HG03342 (cell line): Measurements from ENCODE around the gene C1orf167.

Experiments
- ATAC-seq: cut with Tn5 transposase; IDR thresholded peaks from one replicate; pipeline ENCODE4 v1.9.1; 2021; ENCODE audit warnings: mild to moderate bottlenecking, moderate library complexity; ENCODE audit not compliant: unreplicated experiment

The C1orf167 gene

DNA sequence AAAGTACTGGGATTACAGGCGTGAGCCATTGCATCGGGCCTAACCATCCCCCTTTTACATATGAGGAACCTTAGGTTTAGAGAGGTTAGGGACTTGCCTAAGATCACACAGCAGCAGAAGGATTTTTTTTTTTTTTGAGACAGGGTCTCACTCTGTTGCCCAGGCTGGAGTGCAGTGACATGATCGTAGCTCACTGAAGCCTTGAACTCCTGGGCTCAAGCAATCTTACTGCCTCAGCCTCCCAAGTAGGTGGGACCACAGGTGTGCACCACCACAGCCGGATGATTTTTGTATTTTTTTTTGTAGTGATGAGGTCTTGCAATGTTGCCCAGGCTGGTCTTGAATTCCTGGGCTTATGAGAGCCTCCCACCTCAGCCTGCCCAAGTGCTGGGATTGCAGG is 2.2 kb upstream of the C1orf167 start:
- no peak for ATAC-seq

DNA sequence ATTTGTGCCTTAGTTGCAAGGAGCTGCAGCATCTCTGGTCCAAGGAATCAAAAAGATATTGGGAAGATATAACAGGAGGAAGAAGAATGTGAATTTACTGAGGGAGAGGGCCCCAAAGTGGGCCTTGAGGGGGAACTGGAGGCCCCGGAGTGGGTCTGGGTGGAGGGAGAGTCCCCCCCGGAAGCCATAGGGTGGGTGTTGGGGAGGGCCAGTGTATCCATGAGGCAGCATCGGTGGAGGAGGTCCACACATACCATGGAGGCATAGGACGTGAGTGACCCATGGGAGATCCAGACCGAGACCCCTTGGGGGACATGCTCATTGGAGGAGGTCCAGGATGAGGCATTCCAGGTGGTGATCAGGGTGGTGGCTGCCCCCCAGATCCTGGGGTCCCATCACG is 708 bp upstream of the C1orf167 start:
- ATAC-seq: no peak

DNA sequence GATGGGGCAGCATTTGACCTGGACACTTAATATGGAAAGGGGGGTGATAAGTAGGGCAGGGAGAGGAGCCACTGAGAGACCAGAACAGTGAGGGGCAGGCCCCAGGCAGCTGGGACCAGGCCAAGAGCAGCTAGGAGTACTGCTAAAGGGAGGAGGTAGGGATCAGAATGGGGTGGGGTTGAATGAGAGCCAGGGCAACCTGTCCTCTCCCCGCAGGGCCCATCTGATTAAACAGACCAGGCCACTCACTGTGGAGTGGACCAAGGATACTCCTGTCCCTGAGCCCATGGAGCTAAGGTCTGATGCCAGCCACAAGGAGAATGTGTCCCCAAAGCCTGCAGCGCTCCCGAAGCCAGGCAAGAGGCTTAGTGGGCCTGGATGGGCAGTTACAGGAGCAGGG is 2.1 kb downstream of the C1orf167 start:
- no peak for ATAC-seq

DNA sequence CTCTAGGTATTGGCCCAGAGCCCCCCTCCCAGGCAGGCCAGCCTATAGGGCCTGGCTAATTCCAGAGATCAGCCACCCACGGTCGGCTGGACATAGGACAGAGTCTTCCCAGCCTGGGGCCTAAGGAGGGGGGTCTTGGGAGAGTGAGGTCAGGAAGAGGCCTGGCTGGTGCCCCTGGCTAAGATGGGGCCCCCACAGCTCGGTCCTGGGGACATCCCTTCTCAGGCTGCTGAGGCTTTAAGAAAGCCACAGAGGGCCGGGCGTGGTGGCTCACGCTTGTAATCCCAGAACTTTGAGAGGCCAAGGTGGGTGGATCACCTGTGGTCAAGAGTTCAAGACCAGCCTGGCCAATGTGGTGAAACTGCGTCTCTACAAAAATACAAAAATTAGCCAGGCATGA is 2.5 kb downstream of the C1orf167 start:
- ATAC-seq: no peak

DNA sequence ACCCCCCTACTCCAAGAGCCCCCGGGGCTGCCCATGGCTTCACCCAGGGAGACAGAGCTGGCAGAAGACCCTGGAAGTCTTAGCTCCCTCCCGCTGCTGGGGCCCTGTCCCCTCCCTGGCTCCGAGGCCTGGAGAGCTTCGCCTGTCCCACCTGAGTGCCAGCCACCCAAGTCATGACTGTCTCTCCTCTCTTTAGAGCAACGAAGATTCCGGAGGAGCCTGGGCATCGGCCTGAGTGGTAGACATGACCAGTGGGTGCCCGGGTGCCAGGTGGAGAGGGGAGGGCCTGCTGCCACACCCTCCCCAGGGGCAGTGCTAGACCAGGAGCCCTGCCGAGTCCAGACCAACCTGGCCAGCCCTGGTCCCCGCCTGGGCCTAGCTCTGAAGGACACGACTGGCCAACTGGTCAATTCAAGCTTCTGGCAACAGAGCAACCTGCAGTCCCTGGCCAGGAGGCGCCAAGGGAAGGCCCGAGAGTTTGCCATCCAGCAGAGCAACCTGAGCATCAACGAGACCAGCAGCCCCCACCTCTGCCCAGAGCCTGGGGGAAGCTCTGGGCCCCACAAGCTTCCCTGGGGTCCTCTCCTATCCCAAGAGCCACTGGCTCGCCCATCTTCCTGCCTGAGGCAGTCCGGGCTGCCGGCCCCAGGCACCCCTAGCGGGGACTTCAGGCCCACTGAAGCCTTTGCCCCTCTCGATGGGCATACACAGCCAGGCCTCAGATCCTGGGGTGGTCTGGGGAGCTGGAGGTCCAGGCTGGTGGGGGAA is 3.9 kb downstream of the C1orf167 start:
- ATAC-seq: no peak

DNA sequence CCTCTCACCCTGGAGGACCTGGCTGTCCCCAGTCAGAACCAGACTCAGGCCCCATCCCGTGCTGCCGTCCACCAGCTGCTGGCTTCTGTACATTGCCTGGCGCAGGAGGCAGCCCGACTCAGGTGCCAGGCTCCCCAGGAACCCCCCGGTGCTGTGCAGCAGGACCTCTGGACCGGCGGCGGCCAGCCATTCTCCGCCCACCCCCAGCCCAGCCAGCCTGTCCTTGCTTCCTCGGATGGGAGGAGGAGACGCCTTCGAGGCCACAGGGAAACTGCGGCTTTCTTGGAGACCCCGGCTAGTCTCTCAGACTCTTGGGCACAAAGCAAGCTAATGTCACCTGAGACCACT is 4.4 kb downstream of the C1orf167 start:
- ATAC-seq: no peak

DNA sequence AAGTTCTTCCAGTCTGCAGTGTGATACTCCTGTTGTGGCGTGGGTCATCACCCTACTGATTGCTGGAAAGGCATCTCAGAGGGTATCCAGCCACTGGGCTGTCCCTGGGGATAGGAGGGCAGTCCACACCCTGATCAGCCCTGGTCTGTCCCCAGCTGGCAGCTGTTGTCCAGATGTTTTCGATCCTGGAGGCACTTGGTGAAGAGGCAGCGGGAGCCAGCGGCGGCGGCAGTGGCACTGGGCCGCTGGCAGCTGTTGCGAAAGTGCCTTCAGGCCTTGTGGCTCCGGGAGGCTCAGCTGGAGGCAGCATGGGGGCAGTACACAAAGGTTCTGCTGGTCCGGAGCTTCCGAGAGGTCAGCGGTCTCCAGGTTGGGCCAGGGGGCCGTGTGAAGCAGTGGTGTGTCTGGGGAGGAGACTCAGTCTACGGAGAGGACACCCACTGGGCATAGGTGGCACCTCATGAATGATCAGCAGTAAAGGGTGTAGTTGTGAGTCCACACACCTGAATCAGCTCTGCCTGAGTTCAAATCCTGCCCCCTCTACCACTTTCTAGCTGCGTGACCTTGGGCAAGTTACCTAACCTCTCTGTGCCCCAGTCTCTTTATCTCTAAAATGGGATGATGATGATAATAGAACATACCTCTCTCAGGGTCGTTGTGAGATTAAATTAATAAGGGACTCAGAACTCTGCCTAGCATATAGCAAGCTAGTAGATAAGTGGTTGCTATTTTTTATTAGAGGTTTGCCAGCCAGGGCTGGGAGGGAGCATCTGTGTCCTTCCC is 6.1 kb downstream of the C1orf167 start:
- no peak for ATAC-seq

DNA sequence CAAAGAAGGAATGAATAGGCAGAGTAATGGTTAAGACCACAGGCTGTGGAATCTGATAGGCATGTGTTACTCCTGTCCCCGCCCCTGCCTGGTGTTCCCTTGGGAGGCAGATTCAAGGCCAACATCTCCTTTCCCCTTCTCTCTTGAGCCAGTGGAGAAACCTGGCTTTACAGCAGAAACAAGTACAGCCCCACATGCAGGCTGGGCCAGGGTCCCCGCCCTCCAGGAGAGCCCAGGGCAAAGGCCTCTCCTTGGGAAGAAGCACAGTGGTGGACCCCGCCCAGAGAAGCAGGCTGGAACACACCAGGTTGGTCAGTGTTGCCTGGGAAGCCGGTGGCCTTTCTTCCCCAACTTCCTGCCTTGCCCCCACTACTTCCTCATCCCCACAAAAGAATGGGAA is 6.8 kb downstream of the C1orf167 start:
- ATAC-seq: no peak

DNA sequence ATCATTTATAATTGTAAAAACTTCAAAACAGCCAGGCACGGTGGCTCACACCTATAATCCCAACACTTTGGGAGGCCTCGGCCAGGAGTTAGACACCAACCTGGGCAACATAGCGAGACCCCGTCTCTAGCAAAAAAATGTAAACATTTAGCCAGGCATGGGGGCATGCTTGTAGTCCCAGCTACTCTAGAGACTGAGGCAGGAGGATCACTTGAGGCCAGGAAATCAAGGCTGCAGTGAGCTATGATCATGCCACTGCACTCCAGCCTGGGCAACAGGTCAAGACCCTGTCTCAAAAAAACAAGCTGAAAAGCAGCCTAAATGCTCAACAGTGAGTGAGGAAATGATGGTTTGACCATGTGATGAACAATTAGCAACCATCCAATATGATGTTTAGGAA is 7.3 kb downstream of the C1orf167 start:
- no peak for ATAC-seq

DNA sequence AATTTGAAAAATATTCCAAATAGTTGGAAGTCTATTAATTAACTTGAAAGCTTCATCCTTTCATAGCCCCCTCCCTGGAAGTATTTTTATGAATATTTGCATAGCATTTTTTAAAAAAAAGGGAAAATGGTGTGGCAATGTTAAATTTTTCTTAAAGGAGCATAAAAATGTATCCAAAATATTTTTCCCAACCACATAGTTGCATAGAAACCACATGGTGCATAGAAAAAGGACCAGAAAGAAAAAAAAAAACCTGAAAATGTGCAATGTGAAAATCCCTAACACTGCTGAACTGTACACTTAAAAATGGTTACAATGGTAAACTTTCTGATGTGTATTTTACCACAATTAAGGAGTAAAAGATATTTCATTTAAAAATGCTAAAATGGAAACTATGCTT is 8.0 kb downstream of the C1orf167 start:
- ATAC-seq: no peak

DNA sequence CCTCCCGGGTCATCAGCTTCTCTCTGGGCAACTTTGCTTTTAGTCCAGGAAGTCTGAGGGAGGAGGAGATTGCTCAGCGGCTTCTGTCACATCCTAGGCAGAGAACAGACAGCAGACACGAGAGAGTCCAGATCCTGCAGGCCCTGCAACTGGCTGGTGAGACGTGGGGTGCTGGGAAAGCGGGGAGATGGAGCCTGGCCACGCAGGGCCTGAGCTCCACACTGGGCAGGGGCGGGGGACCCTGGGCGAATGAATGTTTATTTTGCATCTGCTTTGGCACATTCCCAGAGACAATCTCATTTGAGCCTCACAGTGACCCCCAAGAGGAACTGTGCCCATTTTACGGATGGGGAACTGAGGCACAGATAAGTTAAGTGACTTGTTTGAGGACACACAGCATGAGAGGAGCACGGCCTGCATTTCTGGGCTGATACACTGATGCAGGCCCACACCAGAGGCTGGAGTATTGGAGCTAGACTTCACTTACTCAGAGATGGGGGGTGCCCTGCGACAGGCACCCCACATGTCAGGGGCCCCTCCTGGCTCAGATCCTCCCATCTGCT is 9.6 kb downstream of the C1orf167 start:
- ATAC-seq: no peak

DNA sequence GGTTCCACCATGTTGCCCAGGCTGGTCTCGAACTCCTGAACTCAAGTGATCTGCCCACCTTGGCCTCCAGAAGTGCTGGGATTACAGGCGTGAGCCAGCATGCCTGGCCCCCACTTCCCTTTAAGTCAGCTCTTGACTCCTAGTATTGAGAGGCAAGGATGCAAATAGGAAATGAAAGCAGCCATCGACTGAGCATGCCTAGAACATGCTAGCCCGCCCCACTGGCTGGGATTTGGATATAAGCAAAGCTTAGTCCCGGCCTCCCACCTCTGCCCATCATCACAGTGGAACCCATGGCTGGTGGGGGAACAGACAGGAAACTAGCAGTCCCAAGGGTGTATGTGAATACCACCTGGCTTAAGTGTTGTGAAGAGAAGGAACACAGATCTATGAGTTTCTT is 10.5 kb downstream of the C1orf167 start:
- no peak for ATAC-seq

DNA sequence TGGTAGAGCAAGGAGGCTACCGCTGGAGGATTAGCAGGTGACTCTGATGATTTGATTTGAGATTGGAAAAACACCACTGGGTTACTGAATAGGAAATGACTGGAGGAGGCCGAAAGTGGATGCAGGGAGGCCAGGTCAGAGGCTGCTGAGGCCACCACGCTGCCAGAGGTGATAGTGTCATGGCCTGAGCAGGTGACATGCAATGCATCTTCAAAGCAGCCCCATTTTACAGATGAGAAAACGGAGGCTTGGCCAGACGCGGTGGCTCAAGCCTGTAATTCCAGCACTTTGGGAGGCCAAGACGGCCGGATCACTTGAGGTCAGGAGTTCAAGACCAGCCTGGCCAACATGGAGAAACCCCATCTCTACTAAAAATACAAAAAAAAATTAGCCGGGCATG is 12.8 kb downstream of the C1orf167 start:
- ATAC-seq: no peak

DNA sequence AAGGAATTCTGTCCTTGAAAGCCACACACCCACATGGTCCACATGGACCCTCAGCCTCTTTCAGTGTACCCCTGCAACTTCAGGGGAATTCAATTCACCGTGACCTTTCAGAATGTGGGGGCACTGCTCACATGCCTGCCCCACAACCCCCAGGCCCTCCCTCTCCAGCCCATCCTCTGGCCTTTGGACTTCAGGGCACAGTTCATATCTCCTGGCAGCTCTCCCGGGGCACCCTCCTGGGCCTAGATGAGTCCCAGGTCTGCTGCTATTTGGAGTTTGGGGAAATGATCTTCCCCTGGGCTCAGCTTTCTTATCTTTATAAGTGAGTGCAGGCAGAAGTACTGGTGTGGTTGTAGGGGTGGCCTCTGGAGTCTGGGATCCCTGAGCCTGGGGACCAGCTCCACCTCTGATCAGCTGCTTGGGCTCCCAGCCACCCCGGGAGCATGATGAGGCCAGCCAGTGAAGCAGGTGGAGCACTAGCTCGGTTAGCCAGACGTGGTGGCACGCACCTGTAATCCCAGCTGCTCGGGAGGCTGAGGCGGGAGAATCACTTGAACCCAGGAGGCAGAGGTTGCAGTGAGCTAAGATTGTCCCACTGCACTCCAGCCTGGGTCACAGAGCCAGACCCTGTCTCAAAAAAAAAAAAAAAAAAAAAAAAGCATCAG is 15.8 kb downstream of the C1orf167 start:
- ATAC-seq: no peak

DNA sequence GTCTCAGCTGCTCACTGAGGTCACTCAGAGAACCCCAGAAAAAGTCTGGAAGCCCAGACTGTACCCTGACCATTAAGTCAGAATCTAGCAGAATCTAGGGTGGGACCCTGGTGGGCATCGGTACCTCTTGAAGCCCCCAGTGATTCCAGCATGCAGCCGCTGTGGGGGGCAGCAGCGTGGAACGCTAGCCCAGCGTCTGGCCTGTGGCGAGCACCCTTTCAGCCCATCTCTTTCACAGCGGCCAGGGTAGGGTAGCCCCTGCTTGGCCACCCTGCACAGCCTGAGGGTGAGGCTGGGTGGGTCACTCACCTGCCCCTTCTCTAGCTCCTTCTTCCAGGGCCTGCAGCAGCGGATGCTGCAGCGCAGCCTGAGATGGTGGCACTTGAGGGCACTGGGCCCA is 16.3 kb downstream of the C1orf167 start:
- no peak for ATAC-seq

DNA sequence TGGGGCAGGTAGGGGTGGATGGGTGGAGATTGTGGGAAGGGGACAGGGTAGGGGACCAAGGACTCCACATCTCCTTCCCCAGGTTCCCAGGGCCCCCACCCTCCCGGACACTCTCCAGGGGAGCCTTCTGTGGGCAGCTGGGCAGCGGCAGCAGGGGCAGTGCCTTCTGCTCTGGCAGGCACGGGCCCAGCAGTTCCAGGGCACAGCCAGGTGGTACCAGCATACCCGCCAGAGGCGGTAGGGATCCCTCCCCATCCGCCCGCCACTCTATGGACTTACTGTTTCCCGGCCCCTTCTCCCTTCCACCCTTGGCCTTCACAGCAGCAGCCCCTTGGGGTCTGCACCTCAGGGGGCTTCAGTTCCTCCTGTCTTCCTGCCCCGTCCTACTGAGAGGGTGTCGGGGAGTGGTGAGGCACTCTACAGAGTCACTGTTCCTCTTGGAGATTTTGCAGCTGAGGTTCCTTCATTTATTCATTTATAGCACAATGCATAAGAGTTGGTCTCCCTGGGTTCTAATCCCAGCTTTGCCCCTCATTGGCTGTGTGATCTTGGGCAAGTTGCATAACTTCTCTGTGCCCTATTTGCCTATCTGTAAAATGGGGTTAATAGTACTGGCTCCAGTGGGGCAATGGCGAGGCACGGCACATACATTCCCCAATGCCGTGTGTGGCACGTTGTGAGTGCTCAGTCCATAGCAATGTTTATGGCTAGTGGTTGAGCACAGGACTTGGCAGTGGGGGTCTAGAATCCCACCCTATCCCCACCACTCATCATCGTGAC is 17.0 kb downstream of the C1orf167 start:
- ATAC-seq: no peak

DNA sequence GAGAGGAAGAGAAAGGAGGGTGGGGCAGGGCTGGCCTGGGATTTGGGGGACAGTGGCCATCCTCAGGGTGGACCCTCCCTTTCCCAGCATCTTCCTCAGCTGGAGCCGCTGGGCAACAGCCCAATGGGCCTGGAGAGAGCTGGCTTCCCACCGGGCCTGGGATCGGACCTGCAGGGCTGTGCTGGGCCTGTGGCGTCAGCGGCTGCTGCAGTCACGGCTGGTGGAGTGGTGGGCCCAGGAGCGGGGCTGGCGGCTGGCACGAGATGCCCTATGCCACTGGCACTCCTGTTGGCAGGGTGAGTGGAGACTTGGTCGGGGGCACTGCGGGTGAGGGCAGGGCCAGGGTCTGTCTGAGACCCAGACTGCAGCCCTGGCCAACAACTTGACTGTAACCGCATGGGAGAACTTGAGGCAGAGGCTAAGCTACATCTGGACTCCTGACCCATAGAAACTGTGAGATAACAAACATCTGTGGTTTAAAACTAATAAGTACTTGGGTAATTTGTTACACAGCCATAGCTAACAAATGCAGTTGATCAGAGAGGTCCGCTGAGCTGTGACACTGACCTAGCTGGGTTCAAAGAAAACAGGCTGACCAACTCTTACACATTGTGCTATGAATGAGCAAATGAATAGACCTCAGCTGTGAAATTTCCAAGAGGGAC is 17.9 kb downstream of the C1orf167 start:
- no peak for ATAC-seq

DNA sequence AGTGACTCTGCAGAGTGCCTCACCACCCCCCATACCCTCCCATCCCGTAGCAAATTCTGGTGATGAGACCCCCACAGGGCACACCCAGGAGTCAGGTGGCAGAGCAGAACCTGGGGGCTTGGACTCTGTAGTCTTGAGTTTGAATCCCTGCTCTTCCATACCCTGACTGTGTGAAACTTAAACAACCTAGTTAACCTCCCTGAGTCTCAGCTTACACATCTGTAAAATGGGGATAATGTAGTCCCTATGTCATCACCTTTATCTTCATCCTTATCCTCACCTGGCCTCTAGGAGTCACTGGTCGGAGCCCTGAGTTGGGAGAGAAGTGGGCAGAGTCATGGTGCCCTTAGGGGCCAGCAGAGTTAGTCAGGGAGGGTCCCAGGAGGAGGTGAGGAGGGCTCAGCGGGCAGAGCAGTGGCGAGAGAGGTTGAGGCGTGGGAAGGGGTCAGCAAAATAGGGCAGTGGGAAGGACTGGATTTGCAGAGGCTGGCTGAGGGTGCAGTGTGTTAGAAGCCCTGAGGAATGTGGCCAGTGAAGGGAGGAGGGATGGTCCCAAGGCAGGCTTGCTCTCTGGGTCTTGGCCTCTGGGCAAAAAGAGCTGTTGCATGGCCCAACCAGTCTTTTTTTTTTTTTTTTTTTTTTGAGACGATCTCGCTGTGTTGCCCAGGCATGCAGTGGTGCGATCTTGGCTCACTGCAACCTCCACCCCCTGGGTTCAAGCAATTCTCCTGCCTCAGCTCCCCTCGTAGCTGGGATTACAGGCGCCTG is 18.6 kb downstream of the C1orf167 start:
- ATAC-seq: no peak

DNA sequence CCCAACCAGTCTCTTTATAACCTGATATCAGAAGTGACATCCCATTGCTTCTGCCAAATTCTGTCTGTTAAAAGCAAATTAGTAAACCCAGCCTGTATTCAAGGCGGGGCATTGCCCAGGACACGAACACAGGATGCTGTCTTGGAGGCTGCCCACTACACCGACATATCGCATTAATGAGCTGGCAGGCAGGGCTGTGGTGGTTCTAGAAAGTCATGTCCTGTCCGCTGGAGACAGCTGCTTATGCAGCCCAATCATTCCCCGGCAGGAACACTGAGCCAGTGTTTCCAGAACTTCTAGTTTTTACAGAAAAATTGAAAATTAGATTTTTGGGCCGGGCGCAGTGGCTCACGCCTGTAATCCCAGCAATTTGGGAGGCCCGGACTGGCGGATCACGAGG is 19.3 kb downstream of the C1orf167 start:
- no peak for ATAC-seq
